Muscle of arm (tissue), 14 donors: ENCODE results near the gene MKRN1. TPM values are rescaled to one million over a fixed set of nuclear protein-coding genes. Genes with fewer than 3 reads are reported as not detected.
A peak's percentile ranks its signal among the peaks of the same experiment; 100 is the strongest.
"Not testable (repeated sequence)": the region's sequence is repeated elsewhere in the genome, so short reads cannot be mapped to it uniquely, and the experiment has no call there.

Experiments used
- DNase-seq: peaks from one replicate; pipeline ENCODE4 v3.0.0-alpha.2; 2013
- long read RNA-seq, 11 donors: transcript quantifications; one replicate each; lab custom pipeline, GENCODE V29; 2026
- polyA plus RNA-seq, 12 donors: library from polyadenylated mRNA; unstranded; fragments of 120-200 nt; gene quantifications; one replicate each; pipeline ENCODE4 v1.2.1, GENCODE V29; 2013; ENCODE audit not compliant: insufficient read length in 12 of 12

MKRN1 gene
- polyA plus RNA-seq, result 100 to 1,000 TPM in 1 of 12 donors, 10 to 100 TPM in 10, not detected in 1; 55.9 to 111 (median 82.9) TPM
- long read RNA-seq, donor 1, transcript MKRN1-202 (5 exons, 1,601 nt), result major isoform, 28 of 51 reads
- long read RNA-seq, donor 1, transcript MKRN1-201 (8 exons, 3,151 nt), result minor isoform, 17 of 51 reads
- long read RNA-seq, donor 1, partial matches to known transcripts, result 5 of 51 reads
- long read RNA-seq, donor 1, other reads (novel, unspliced or antisense), result 0 of 51 reads
- long read RNA-seq, donor 2, transcript MKRN1-202 (5 exons, 1,601 nt), result minor isoform, 17 of 40 reads
- long read RNA-seq, donor 2, transcript MKRN1-201 (8 exons, 3,151 nt), result major isoform, 23 of 40 reads
- long read RNA-seq, donor 2, partial matches to known transcripts, result 0 of 40 reads
- long read RNA-seq, donor 2, other reads (novel, unspliced or antisense), result 0 of 40 reads
- long read RNA-seq, donor 3, transcript MKRN1-202 (5 exons, 1,601 nt), result minor isoform, 7 of 21 reads
- long read RNA-seq, donor 3, transcript MKRN1-201 (8 exons, 3,151 nt), result major isoform, 13 of 21 reads
- long read RNA-seq, donor 3, partial matches to known transcripts, result 0 of 21 reads
- long read RNA-seq, donor 3, other reads (novel, unspliced or antisense), result 0 of 21 reads
- long read RNA-seq, donor 4, transcript MKRN1-201 (8 exons, 3,151 nt), result major isoform, 6 of 12 reads
- long read RNA-seq, donor 4, transcript MKRN1-202 (5 exons, 1,601 nt), result major isoform, 6 of 12 reads
- long read RNA-seq, donor 4, partial matches to known transcripts, result 0 of 12 reads
- long read RNA-seq, donor 4, other reads (novel, unspliced or antisense), result 0 of 12 reads
- long read RNA-seq, donor 5, transcript MKRN1-202 (5 exons, 1,601 nt), result minor isoform, 15 of 37 reads
- long read RNA-seq, donor 5, transcript MKRN1-201 (8 exons, 3,151 nt), result major isoform, 21 of 37 reads
- long read RNA-seq, donor 5, partial matches to known transcripts, result 0 of 37 reads
- long read RNA-seq, donor 5, other reads (novel, unspliced or antisense), result 0 of 37 reads
- long read RNA-seq, donor 6, transcript MKRN1-202 (5 exons, 1,601 nt), result minor isoform, 6 of 19 reads
- long read RNA-seq, donor 6, transcript MKRN1-201 (8 exons, 3,151 nt), result major isoform, 13 of 19 reads
- long read RNA-seq, donor 6, partial matches to known transcripts, result 0 of 19 reads
- long read RNA-seq, donor 6, other reads (novel, unspliced or antisense), result 0 of 19 reads
- long read RNA-seq, donor 7, transcript MKRN1-202 (5 exons, 1,601 nt), result major isoform, 13 of 13 reads
- long read RNA-seq, donor 7, partial matches to known transcripts, result 0 of 13 reads
- long read RNA-seq, donor 7, other reads (novel, unspliced or antisense), result 0 of 13 reads
- long read RNA-seq, donor 8, transcript MKRN1-201 (8 exons, 3,151 nt), result major isoform, 21 of 39 reads
- long read RNA-seq, donor 8, transcript MKRN1-202 (5 exons, 1,601 nt), result minor isoform, 17 of 39 reads
- long read RNA-seq, donor 8, partial matches to known transcripts, result 0 of 39 reads
- long read RNA-seq, donor 8, other reads (novel, unspliced or antisense), result 0 of 39 reads
- long read RNA-seq, donor 9, transcript MKRN1-202 (5 exons, 1,601 nt), result major isoform, 12 of 15 reads
- long read RNA-seq, donor 9, partial matches to known transcripts, result 0 of 15 reads
- long read RNA-seq, donor 9, other reads (novel, unspliced or antisense), result 0 of 15 reads
- long read RNA-seq, donor 10, transcript MKRN1-201 (8 exons, 3,151 nt), result major isoform, 23 of 34 reads
- long read RNA-seq, donor 10, transcript MKRN1-202 (5 exons, 1,601 nt), result minor isoform, 11 of 34 reads
- long read RNA-seq, donor 10, partial matches to known transcripts, result 0 of 34 reads
- long read RNA-seq, donor 10, other reads (novel, unspliced or antisense), result 0 of 34 reads
- long read RNA-seq, donor 11, transcript MKRN1-202 (5 exons, 1,601 nt), result major isoform, 16 of 31 reads
- long read RNA-seq, donor 11, transcript MKRN1-201 (8 exons, 3,151 nt), result minor isoform, 14 of 31 reads
- long read RNA-seq, donor 11, partial matches to known transcripts, result 0 of 31 reads
- long read RNA-seq, donor 11, other reads (novel, unspliced or antisense), result 0 of 31 reads

DNA sequence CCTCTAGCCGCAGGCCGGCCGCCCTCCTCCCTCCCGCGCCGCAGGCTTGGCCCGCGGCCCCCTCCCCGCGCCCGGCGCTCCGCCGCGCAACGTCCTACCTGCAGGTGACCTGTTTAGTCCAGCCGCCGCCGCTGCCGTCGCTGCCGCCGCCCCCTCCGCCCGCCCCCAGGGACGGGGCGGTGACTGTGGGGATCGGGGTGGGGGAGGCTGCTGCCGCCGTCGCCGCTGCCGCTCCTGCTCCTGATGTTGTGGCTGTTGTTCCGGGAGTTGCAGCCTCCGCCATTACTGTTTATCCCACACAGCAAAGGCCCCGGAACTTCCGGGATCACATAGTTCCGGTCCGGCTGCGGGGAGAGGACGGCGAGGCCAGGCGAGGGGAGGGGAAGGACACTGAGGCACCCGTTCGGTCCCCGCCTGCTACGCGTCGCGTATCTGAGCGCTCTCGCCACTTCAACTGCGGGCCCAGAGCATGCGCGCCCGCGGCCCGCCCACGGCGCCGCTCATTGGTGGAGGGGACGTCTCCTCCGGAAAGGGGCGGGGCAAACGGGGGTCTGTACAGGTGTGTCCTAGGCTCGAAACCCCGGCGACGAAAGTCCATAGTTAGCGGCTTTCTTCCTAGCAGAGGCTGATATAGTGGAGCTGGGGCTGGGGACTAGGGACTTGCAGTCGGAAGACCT is at the start of gene MKRN1:
TSS of gene MKRN1 (minus strand) at position 444 of the 677 bp plus-strand sequence. CDS start at position 283, 161 bp downstream.
- DNase-seq, result peak; percentile 94

- DNase-seq, result no peak
Observed at GRCh38 chr7:140526787-140527664, 47.7 kb upstream of the MKRN1 start.

- no peak for DNase-seq
Observed at GRCh38 chr7:140526214-140526613, 46.9 kb upstream of the MKRN1 start.

DNA sequence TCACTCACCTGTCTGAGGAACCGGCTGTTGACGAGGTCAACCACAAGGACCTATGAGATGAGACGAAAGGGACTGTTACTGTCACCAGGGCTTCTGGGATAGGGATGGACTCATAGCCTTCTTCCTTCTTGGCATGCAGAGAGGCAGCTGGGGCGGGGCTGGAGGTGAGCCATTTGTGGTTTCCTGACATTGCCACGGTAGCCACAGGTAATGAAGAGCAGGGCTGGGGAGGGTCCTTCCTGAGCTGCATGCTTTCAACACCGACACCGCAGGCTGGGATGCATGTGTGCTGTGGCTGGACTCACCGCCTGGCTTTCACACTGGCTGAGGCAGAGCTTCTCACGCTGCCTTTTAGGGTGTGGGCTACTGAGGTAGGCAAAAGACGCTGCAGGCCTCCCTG is 46.4 kb upstream of the MKRN1 start:
- no peak for DNase-seq

DNA sequence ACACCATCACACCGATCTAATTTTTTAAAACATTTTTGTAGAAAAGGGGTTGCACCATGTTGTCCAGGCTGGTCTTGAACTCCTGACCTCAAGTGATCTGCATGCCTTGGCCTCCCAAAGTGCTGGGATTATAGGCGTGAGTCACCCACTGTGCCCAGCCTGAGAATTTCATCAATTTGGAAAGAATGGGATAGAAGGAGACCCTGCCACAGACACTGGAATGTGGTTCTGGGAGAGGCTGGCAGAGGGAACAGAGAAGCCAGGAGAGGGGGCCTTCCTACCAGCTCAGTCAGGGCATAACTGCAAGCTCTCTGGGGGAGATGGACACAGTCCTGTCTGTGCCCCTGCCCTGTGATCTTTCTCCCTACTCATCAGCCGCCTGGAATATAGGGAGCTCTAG is 42.1 kb upstream of the MKRN1 start:
- no peak for DNase-seq

GRCh38 chr7:140519007-140519399 is 39.7 kb upstream of the MKRN1 start:
- DNase-seq, result no peak

DNA sequence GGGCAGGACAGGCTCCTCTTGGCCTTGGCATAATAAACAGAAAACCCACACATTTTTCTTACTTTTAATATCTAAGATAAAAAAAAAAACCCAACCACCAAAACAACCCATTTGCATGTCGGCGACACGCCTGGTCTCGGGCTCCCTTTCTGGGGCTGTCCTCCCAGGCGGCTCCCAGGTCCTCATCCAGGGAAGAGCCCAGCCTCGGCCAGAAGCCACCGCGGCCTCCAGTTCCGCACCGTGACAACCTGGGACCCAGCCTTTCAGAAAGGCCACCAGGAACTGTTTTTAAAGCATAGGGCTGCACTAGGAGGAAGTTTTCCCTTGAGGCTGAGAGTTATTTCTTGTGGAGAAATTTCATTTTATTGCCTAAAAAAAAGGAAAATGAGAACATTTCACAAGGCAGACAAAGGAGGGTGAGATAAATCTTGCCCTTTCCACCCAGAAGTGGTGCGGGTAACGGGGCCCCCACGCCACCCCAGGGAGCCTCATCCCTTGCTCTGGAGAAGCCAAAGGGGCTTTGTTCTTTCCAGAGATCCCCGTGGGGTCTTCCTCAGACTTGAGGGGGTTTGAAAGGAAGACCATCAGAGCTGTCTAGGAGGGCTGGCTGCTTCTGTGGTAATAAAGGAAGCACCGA is 39.2 kb upstream of the MKRN1 start:
- no peak for DNase-seq

- peak; percentile 91 for DNase-seq
Observed at GRCh38 chr7:140517546-140518369, 38.5 kb upstream of the MKRN1 start.

- no peak for DNase-seq
Observed at GRCh38 chr7:140512317-140513000, 33.2 kb upstream of the MKRN1 start.

- DNase-seq, result no peak
Observed at GRCh38 chr7:140509789-140510188, 30.5 kb upstream of the MKRN1 start.

GRCh38 chr7:140507556-140507955 is 28.3 kb upstream of the MKRN1 start:
- not testable (repeated sequence) for DNase-seq

DNA sequence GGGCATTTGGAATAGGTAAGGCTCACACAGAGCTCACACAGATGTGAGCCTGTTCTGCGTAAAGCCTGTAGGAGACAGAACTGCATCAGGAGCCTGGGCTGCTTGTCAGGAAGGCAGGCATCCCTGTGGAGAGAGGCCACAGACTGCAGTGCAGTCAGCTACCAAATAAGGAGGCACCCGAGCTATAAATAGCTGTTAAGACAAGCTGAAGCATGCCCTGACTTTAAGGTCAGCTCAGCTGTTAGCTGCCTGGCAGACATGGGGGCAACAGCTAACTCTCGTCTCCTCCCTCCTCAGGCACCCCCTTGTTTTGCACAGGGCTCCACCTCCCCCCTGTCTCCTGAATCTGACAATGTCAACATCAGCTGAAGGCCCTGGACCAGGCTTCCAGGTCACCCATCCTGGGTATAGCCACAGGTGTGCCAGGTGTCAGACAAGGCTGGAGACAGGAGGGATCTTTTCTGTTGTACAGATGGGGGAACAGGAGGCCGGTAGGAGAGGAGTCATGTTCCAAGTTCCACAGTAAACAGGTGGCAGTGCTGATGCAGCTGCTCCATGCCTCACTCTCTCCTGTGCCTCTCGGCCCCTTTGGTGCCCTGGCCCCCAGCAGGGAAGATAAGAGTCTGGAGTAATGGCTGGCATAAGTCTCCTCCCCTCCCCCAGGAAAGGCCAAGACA is 27.6 kb upstream of the MKRN1 start:
- DNase-seq, result peak; percentile 21

- DNase-seq, result no peak
Observed at GRCh38 chr7:140501966-140502365, 22.7 kb upstream of the MKRN1 start.

GRCh38 chr7:140497807-140498206 is 18.5 kb upstream of the MKRN1 start:
- not testable (repeated sequence) for DNase-seq

DNA sequence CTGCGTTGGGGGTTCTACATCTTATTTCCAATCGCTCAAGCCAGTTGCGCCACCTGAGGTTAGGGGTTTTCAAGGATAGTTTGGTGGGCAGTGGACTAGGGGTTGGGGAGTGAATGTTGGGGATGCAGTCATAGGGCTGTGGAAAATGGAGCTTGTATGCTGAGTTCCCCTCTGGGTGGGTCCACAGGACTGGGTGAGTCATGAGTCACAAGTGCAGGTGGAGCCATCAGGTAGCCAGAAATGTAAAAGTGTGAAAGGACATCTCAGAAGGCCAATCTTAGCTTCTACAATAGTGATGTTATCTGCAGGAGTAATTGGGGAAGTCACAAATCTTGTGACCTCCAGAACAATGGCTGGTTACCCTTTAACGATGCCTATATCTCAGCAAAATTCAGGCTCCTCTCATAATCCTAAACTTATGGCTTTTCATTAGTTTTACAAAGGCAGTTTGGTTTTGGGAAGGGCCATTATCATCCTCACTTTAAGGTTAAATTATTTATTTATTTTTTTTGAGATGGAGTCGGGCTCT is 18.0 kb upstream of the MKRN1 start:
- DNase-seq, result no peak
